ENCODE results near the gene CLOCK. TPM values are rescaled to one million over a fixed set of nuclear protein-coding genes. Genes with fewer than 3 reads are reported as not detected.

Gene CLOCK
- total RNA-seq, 1 experiment from 2014 or later: 37.6 TPM

- Mint-ChIP-seq H3K27ac (ENCODE audit: low read depth, unreplicated experiment) (no peak overlapping the region), H3K4me3 (ENCODE audit: unreplicated experiment) (no peak overlapping the region), H3K4me1 (ENCODE audit: insufficient read depth, unreplicated experiment) (no peaks in the 10 kb centered on the region), H3K36me3 (ENCODE audit: insufficient read depth, unreplicated experiment) (no peaks in the 10 kb centered on the region), H3K27me3 (ENCODE audit: insufficient read depth, unreplicated experiment) (no peaks in the 10 kb centered on the region), H3K9me3 (ENCODE audit: unreplicated experiment) (no peaks in the 10 kb centered on the region)
- CTCF ChIA-PET: interaction anchor here (0.7 to 0.9 kb wide), 2 partner anchors 67 to 70 kb away, joined by 3 to 4 read pairs; no protein-coding TSS in a partner anchor
- POLR2A ChIA-PET: no interaction called here
- intact Hi-C loops (cut with micrococcal nuclease): no loop called here
- DNase-seq (ENCODE audit: unreplicated experiment): no peak
- no peak for TF ChIP-seq CTCF (IDR thresholded peaks at IDR 0.05; ENCODE audit: unreplicated experiment)
- BruUV-seq (replicated peaks): no TSS peak
Measured at GRCh38 chr4:55568905-55569504, 22.3 kb upstream of the CLOCK start.

GRCh38 chr4:55561889-55562288, 15.2 kb upstream of the CLOCK start:
- intact Hi-C loops (cut with micrococcal nuclease): no loop called here
- H3K9me3 Mint-ChIP-seq (ENCODE audit: unreplicated experiment): no peaks in the 10 kb centered on the region
- no peaks in the 10 kb centered on the region for H3K36me3 Mint-ChIP-seq (ENCODE audit: insufficient read depth, unreplicated experiment)
- H3K4me1 Mint-ChIP-seq (ENCODE audit: insufficient read depth, unreplicated experiment): no peaks in the 10 kb centered on the region
- ChIA-PET POLR2A (interaction anchor here (1.5 kb wide), 1 partner anchor 49 kb away, joined by 3 read pairs; no protein-coding TSS in a partner anchor), CTCF (interaction anchor here (0.5 to 1.1 kb wide), 3 partner anchors 8 to 172 kb away, joined by 3 to 4 read pairs (median 3); no protein-coding TSS in a partner anchor)
- H3K27ac Mint-ChIP-seq (ENCODE audit: low read depth, unreplicated experiment): no peak overlapping the region
- TF ChIP-seq CTCF (IDR thresholded peaks at IDR 0.05; ENCODE audit: unreplicated experiment): no peak
- no peak overlapping the region for H3K4me3 Mint-ChIP-seq (ENCODE audit: unreplicated experiment)
- DNase-seq (ENCODE audit: unreplicated experiment): no peak
- no peaks in the 10 kb centered on the region for H3K27me3 Mint-ChIP-seq (ENCODE audit: insufficient read depth, unreplicated experiment)
- BruUV-seq (replicated peaks): no TSS peak

- no peak overlapping the region for H3K27ac Mint-ChIP-seq (ENCODE audit: low read depth, unreplicated experiment)
- no peak for DNase-seq (ENCODE audit: unreplicated experiment)
- no peaks in the 10 kb centered on the region for H3K4me1 Mint-ChIP-seq (ENCODE audit: insufficient read depth, unreplicated experiment)
- intact Hi-C loops (cut with micrococcal nuclease): no loop called here
- no TSS peak for BruUV-seq (replicated peaks)
- H3K27me3 Mint-ChIP-seq (ENCODE audit: insufficient read depth, unreplicated experiment): no peaks in the 10 kb centered on the region
- TF ChIP-seq CTCF (IDR thresholded peaks at IDR 0.05; ENCODE audit: unreplicated experiment): no peak
- POLR2A ChIA-PET: interaction anchor here (0.7 kb wide), 1 partner anchor 14 kb away, joined by 3 read pairs; no protein-coding TSS in a partner anchor
- no peak overlapping the region for H3K4me3 Mint-ChIP-seq (ENCODE audit: unreplicated experiment)
- H3K9me3 Mint-ChIP-seq (ENCODE audit: unreplicated experiment): no peaks in the 10 kb centered on the region
- no peaks in the 10 kb centered on the region for H3K36me3 Mint-ChIP-seq (ENCODE audit: insufficient read depth, unreplicated experiment)
- CTCF ChIA-PET: interaction anchor here (0.5 kb wide), 1 partner anchor 192 kb away, joined by 3 read pairs; no protein-coding TSS in a partner anchor
Measured at GRCh38 chr4:55560096-55560495, 13.4 kb upstream of the CLOCK start.

- H3K9me3 Mint-ChIP-seq (ENCODE audit: unreplicated experiment): no peaks in the 10 kb centered on the region
- H3K4me3 Mint-ChIP-seq (ENCODE audit: unreplicated experiment): no peak overlapping the region
- no TSS peak for BruUV-seq (replicated peaks)
- intact Hi-C loops (cut with micrococcal nuclease): loop anchor here (1.0 to 5.0 kb wide), 2 partner anchors 109 to 557 kb away; no protein-coding TSS in a partner anchor
- no peak overlapping the region for H3K27ac Mint-ChIP-seq (ENCODE audit: low read depth, unreplicated experiment)
- CTCF ChIA-PET: interaction anchor here (0.6 to 1.5 kb wide), 10 partner anchors 24 to 366 kb away, joined by 3 to 9 read pairs (median 3); no protein-coding TSS in a partner anchor
- DNase-seq (ENCODE audit: unreplicated experiment): peak; percentile 48
- H3K36me3 Mint-ChIP-seq (ENCODE audit: insufficient read depth, unreplicated experiment): peaks cover 7% of the 10 kb centered on the region
- no peaks in the 10 kb centered on the region for H3K27me3 Mint-ChIP-seq (ENCODE audit: insufficient read depth, unreplicated experiment)
- H3K4me1 Mint-ChIP-seq (ENCODE audit: insufficient read depth, unreplicated experiment): peaks cover 11% of the 10 kb centered on the region
- peak; percentile 32 for TF ChIP-seq CTCF (IDR thresholded peaks at IDR 0.05; ENCODE audit: unreplicated experiment)
- POLR2A ChIA-PET: interaction anchor here (0.9 kb wide), 1 partner anchor 126 kb away, joined by 3 read pairs; no protein-coding TSS in a partner anchor
Measured at GRCh38 chr4:55554453-55555030, 7.8 kb upstream of the CLOCK start.
